GM21526 (cell line): ENCODE results near the gene COPG1.

Experiments
- ATAC-seq: cut with Tn5 transposase; IDR thresholded peaks from one replicate; pipeline ENCODE4 v1.9.1; 2021; ENCODE audit warnings: moderate library complexity; ENCODE audit not compliant: unreplicated experiment, low FRiP score

Gene COPG1

DNA sequence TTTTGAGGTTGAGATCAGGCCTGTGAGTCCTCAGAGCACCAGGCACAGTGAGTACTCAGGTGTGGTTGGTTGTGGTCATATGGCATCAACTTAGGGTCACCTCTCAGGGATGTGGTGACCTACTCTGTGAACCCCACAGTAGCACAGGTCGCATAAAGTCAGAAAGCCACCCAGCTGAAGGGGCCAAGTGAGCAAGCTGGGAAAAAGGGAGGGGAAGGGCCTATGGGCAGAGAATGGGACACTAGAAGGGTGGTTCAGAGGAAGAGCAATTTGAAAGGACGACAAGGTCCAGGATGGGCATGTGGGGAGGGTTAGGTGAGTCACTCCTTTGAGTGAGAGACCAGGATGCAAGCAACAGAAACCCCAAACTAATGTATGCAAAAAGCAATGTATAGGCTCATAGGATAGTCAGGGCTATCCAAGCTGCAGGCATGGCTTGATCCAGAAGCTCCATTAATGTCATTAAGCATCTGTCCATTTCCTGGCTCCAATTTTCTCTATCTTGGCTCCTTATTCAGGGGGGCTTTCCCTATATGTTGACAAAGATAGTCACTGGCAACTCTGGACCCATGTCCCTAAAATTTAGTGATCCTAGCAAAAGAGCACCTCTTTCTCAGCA lies 62.7 kb downstream of the COPG1 start:
- ATAC-seq, result no peak

DNA sequence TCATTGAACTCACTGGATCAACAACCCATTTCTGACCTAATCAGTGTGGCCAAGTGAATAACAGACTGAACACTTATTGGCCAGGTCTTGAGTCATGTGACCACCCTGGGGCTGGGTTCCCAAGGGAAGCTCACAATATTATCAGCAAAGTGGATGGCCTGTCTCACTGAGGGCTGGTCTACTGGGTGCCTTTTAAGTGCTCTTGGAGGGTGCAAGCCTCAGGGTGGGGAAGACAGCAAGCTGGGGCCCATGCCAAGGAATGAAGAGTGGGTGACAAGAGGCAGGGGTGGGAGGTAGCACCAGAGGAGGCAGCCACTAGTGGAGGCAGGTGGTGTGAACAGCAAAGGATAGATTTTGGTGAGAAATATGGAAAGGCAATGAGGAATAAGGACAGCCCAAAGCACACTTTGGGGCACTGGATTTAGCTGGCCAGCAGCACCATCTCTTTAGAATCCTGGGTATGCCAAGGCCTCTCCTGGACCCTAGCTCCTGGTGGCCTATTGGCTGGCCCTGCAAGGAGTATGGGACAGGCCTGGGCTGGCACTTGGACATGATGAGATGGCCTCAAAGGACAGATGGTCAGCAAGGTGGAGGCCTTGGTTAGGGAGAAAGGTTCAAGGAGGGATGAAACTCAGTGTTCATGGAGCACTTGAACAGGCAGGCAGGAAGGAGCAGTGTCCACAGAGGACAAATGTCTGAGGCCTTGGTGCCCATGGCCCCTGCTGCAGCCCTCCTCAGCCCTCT lies 63.4 kb downstream of the COPG1 start:
- ATAC-seq, result no peak

DNA sequence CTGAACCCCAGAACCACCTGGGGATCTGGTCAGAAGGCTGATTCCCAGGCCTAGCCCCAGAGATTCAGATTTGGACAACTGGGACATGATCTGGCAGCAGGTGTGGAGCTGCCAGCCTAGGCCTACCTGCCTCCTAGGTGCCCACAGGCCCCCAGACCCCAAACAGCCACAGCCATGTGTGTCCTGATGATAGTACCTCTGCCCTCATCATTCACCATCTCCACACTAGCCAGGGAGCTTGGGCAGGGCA lies 63.9 kb downstream of the COPG1 start:
- no peak for ATAC-seq

DNA sequence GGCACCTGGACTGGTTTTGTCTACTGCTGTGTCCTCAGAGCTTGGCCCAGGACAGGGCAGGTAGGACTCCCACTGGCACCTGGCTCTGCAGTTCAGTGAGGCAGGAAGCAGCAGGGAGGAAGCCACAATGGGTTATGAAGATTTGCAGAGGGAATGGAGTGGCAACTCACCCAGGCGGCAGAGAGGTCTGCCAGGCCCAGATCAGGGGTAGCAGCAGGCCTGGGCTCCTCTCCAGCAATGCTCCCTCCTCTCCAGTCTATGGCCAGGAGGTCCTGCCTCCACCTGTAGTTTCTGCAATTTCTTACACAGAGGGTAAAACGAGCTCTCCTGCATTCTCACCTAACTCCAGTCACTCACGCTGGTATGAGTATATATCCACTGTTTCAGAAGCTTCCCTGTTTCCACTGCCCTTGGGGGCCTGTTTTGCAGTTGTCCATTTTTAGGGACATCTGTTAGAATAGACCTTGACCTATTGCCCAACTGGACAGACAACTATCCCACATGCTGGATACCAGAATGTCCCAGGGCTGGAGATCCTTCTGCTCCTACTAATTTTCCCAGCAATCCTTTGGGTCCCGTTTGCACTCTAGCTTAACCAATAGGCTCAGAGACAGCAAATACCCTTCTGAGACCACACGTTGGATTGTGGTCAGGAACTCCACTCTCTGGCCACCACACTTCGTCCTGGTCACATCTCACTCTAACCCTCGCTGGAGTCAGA lies 64.4 kb downstream of the COPG1 start:
- ATAC-seq, result no peak

DNA sequence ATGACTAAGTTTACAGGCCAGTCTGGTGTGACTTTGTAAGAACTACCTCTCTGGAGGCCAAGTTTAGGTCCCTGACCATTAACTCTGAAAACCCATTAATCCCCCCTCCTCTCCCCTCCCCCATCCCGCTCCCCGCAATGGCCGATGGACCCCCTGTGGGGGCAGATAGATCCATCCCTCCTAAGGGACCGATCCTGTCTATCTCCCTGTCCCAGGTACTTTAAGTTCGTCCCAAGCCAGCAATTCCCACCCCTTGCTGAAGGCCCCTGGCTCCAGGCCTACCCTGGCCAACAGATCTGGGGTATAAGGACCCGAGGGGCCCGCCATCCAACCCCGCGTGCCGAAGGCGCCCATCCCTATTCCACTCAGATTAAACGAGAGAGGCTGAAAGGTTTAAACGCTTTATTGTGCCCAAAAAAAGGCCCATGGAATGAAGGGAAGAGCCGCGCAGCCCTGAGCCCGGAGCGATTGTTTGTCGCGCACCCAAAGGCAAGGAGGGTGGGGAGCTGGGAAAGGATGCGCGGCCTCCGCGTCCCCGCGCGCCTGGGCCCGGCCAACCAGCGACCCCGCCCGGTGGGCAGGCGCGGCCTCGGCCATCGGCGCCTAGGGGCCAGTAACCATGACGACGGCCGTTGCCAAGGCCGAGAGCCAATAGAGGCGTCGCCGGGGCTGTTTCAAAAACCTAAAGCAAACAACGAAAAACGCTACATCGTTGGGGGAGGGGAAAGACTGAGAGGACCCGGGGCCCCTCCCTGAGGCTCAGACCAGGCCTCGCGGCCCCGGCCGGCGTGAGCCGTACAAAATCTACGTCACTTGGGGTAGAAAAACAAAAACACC lies 65.2 kb downstream of the COPG1 start:
- ATAC-seq, result no peak

DNA sequence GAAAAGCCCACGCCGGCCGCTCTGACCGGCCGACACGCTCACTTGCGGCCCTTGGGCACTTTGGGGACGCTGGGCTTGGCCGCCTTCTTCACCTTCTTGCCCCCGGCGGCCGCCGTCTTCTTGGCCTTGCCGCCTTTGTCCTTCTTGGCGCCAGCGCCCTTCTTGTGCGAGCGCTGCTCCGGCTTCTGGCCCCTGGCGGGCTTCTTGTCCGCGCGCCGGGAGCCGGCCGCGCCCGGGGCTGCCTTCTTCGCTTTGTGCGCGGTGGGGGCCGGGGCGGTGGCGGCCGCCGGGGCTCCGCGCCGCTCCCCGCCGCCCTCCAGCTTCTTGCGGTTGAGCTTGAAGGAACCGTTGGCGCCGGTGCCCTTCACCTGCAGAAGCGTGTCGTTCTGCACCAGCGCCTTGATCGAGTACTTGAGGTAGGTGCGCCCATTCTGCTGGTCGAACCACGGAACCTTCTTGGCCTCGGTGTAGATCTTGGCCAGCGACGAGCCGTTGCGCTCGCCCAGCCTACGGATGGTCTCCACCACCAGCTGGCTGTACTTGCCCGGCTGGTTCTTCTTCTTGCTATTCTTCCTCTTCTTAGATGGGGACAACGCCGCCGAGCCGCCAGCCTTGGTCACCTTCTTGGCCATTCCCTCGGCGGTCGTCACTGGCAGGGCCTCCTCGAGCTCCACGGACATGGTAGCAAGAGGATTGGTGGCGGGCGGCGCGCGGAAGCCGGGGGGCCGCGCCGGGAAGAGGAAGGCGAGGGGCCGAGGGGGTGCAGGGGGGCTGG lies 66.0 kb downstream of the COPG1 start:
- no peak for ATAC-seq

DNA sequence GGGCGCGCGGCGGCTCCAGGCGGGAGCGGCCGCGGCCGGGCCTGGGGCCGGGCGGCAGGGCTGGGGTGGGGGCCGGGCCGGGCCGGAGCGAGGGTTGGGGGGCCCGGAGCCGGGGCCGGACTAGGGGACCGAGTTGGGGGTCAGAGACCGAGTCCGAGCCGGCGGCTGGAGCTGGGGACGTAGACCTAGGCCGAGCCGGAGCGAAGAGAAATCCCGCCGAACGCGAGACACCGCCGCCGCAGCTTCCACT lies 66.5 kb downstream of the COPG1 start:
- ATAC-seq, result no peak

DNA sequence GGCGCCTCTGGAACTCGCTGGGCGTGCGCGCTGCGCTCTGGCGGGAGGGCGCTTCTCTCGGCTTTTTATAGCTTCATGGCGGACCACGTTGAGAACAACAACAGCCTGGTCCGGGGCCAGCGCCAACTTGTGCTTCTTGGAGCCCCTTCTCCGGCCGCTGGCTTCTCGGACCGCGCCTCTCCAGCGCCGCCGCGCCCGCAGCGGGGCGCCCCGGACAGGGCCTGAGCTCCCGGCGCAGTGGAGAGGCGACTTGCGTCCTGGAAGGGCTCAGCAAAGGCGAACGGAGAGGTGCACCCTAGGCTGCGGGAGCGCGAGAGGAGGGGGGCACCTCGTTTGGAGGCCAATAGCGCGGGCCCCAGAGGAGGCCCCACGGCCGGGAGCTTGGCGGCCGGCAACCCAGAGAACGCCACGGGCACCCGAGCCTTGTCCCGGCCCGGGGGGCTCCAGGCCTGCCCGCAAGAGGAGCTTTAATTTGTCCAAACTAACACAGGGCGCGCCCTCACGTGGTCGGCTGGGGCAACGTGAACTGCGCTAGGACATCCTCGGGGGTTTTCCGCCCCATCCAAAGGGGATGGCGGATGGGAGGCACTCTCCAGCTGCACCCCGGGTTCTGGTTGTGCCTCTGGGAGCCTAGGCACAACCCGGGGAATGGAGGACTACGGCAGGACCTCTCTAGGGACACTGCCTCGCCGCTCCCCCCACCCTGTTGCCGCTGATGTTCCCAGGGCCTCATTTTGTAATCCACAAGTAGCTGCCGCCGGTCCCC lies 67.0 kb downstream of the COPG1 start:
- no peak for ATAC-seq

DNA sequence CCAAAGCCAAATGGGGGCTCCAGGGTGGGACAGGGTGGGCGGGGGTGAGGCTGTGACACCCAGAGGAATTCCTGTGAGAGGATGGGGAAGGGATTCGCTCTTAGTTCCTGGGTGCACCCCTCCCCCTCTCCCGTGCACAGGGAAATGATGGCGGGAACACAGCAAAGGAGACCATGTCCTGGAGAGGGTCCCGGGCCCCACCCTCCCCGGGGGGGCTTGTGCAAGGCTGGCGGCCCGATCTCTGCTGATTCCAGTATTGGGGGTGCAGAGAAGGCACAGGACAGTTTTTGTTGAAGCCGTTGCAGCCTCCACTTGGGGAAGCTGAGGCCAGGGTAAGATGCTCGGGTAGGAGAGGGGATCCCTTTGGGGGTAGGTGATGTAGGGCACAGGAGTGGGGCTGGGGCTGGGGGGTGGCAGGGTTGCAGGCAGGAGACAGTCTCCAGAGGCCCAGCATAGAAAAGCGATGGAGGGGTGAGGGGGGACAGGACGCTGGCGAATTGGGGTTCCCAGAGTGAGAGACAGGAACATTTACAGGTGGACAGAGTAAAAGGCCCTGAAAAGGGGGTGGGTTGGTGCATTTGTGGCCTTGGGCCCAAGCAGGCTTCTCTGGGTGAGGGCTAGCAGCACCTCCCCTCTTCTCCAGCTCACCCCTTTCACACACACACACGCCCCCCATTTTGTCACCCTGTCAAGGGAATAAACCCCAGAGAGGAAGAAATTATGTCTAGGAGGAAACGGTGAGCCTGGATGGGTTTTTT lies 67.8 kb downstream of the COPG1 start:
- ATAC-seq, result no peak

DNA sequence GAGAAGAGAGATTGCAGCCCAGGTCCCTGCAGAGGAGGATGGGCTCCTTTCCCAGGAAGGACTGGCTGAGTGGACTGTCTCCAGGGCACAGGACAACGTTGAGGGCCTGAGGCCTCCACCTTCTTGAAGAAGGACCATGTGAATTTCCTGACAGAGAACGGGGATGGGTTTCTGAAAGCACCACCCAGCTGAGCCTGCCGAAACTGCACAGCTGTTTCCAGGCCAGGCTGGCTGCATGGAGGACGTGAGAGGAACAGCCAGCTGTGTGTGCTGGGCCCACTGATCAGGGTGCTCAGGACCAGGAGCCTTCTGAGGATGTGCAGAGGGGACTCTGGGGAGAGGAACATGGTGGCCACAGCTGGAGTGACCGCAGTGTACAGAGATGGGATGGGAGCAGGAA lies 68.4 kb downstream of the COPG1 start:
- no peak for ATAC-seq

DNA sequence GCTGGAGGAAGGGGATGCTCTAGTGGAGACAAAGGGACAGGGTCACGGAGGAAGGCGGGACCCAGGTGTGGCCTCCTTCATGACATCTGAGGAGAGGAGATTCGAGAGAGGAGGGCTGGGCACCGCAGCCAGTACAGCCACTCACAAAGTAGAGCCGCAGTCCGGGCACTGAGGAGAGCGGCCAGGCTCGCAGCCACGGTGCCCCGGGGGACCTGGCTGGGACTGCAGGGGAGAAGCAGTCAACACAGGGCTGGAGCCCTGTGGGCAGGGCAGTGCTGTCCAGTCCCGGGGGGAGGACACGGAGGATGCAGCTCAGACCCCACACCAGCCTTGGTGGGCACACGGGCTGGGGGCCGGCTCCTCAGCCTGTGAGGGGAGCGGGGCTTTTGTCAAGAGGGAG lies 69.5 kb downstream of the COPG1 start:
- no peak for ATAC-seq

DNA sequence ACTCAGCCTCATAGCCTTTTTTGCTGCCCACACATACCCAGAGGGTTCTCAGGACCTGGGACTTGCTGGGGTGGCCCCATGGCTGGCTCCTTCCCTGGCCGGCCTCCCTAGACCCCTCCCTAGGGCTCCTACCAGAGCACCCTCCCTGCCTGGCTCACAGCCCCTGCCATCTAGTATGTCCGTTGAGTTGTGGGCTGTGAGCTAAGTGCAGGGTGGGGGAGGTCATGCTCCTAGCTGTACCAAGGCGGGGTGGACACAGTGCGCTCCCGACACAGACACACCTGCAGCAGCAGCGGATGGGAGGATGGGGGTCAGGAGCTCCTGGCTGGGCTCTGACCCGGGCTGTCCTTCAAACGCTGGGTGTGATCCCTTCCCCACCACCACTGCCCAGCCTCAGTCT lies 70.9 kb downstream of the COPG1 start:
- no peak for ATAC-seq

DNA sequence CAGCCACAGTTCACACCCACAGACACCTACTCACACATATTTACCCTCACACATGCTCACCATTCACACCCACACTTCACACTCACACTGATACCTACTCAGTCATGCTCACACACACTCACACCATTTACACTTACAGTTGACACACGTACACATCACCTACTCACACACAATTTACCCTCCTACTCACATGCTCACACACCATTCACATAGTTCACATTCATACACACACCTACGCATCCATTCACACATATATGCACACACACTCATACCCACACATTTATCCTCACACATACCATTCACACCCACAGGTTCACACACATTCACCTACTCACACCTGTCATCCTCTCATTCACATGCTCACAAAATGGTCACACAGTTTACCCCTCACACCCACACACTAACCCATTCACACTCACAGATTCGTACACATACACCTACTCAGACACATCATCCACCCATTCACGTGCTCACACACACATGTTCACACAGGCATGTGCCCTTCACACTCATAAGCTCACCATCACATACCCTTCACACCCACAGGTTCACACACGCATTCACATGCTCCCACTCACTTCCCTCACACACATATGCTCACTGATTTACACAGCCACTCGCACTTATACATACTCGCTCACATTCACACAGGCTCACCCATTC lies 71.5 kb downstream of the COPG1 start:
- no peak for ATAC-seq

DNA sequence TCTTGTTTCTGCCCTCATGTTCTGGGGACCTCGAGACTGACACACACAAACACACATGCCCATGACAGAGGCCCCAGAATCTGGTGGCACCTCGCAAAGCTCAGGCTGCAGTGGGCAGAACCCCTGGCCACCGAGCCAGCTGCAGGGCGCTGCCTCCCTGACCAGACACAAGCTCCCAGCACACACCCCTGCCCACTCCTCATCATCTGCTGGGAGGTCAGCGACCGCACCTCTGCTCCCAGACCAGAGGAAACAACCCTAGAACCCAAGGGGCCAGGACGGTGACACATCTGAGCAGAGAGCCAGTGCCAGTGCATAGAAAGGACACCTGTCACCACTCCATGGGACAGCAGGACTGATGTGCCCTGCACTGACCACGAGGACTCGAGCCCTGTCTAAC lies 72.5 kb downstream of the COPG1 start:
- no peak for ATAC-seq

DNA sequence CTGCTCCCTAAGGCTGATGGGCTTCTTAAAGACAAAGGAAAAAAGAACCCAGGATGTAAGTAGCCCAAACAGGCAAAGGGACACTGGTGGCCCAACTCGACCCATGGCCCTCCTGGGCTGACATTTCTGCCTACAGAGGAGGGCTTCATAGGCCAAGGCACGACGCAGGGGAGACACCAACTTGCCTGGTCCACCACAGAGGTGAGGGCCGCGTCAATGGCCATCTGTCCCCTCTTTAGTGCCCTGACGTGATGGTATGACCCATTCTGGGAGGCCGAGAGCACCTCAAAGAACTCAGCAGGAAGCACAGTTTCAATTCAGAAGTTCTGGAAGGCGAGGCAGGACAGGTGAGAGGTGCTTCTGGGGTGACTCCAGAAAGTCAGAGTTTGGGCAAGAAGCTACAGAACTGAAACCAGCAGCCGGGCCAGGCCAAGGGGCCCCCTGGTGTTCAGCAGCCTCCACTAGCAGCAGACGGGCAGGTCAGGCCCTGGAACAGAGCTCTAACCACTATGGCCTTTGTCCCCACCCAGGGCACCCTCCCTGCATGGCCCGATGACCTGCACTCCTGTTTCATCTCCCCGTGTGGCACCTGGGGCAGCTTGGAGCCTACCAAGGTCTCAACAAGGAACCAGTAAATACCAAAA lies 74.4 kb downstream of the COPG1 start:
- no peak for ATAC-seq

DNA sequence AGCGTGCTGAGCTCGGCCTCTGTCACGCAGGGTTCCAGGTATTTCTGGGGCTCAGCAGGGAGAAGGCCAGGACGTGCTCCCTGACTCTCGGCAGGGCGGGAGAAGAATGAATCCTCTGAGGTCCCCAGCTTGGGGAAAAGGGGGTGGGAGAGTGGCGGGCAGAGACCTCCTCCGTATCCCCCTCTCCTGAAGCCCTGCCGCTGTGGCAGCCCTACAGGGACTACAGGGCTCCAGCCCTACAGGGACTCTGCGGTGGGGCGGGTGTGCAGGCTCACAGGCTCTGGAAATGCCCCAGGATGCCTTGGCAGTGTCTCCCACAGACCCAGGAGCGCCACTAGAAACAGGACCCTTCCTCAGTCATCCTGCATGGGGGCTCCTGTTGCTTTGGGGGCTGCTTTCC lies 75.4 kb downstream of the COPG1 start:
- ATAC-seq, result no peak

DNA sequence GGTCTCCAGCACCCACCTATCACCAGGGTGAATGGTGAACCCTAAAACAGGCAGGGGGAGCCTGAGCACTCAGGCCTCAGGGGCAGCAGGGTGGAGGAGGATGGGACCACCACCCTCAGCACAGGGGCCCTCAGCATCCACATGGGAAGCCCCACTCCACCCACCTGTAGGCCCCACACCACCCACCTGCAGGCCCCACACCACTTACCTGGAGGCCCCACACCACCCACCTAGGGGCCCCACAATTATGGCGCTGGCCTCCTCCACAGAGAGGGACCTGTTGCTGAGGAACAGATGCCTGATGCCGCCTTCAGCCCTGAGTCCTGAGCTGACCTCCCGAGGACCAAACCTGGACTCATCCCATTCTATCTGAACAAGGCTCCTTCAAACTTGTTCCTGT lies 76.0 kb downstream of the COPG1 start:
- ATAC-seq, result no peak

DNA sequence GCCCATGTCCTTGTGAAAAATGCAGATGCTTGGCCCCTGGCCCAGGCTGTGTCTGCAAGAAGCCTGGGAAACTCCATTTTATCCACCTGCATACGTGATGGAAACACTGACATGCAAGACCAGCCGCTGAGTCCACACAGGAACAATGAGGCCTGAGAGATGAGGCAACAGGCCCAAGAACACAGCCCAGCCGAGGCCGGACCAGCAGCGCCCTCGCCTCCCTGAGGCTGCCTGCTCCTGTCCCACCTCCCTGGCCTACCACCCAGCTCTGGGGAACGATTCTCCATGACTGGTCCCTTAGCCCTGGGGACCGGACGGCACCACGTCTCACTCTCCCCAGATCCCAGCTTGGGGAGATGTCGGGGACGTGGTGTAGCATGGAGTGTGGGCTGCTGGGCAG lies 76.7 kb downstream of the COPG1 start:
- ATAC-seq, result no peak
